CD14-positive monocyte (primary cell): Measurements from ENCODE around the gene NFS1. TPM values are rescaled to one million over a fixed set of nuclear protein-coding genes. Genes with fewer than 3 reads are reported as not detected.

Source experiments
- DNase-seq, 3 donors: peaks; one replicate each; pipeline ENCODE4 v3.0.0-alpha.2; 2011 to 2022
- H2AFZ ChIP-seq: 2 replicates; pipeline ENCODE4 v1.6.0; 2012; ENCODE audit warnings: mild to moderate bottlenecking, low read depth, low read length, inconsistent platforms; ENCODE audit not compliant: insufficient read depth, poor library complexity, severe bottlenecking
- H3K27ac ChIP-seq, 2 donors: 1 replicate in 1 of 2; 2 replicates in 1 of 2; pipeline ENCODE4 v1.5.1; 2012 to 2013; ENCODE audit warnings: low read length in 2 of 2, control low read depth in 1 of 2, inconsistent platforms in 1 of 2, low read depth in 1 of 2, mild to moderate bottlenecking in 1 of 2
- H3K27me3 ChIP-seq, 2 donors: one replicate each; pipeline versions ENCODE4 v1.6.0 to v1.6.1; 2011 to 2013; ENCODE audit warnings: low read length in 2 of 2; ENCODE audit not compliant: control insufficient read depth in 2 of 2, insufficient read depth in 2 of 2
- H3K36me3 ChIP-seq, 2 donors: replicated peaks in 1 of 2; 1 replicate in 1 of 2; 2 replicates in 1 of 2; pipeline versions ENCODE4 v1.5.1 to v1.6.1; 2012 to 2013; ENCODE audit warnings: low read length in 2 of 2, control low read depth in 1 of 2, inconsistent platforms in 1 of 2, mild to moderate bottlenecking in 1 of 2; ENCODE audit not compliant: insufficient read depth in 2 of 2, control insufficient read depth in 1 of 2
- H3K4me1 ChIP-seq, 2 donors: 1 replicate in 1 of 2; 2 replicates in 1 of 2; pipeline versions ENCODE4 v1.5.1 to v1.6.1; 2012 to 2013; ENCODE audit warnings: low read length in 2 of 2, control low read depth in 1 of 2, inconsistent platforms in 1 of 2, mild to moderate bottlenecking in 1 of 2, moderate library complexity in 1 of 2; ENCODE audit not compliant: insufficient read depth in 2 of 2, control insufficient read depth in 1 of 2
- H3K4me2 ChIP-seq: replicated peaks from 2 replicates; pipeline ENCODE3; 2012; ENCODE audit warnings: low read length, moderate library complexity, mild to moderate bottlenecking; ENCODE audit not compliant: poor library complexity, severe bottlenecking; ENCODE audit errors: extremely low read depth
- H3K4me3 ChIP-seq, 3 experiments: fragments of 200-600 bp in 1 of 3; sonication (generic) in 1 of 3; replicated peaks in 1 of 3; 1 replicate in 2 of 3; 2 replicates in 1 of 3; pipeline ENCODE4 v1.5.1; 2011 to 2013; ENCODE audit warnings: low read length in 3 of 3, mild to moderate bottlenecking in 3 of 3, control low read depth in 2 of 3, low read depth in 2 of 3, inconsistent platforms in 1 of 3, moderate library complexity in 1 of 3
- H3K79me2 ChIP-seq: 2 replicates; pipeline ENCODE4 v1.6.0; 2012; ENCODE audit warnings: mild to moderate bottlenecking, control low read depth, inconsistent platforms, low read length, moderate library complexity; ENCODE audit not compliant: insufficient read depth
- H3K9ac ChIP-seq: 2 replicates; pipeline ENCODE4 v1.6.0; 2017; ENCODE audit warnings: low read length, mild to moderate bottlenecking; ENCODE audit not compliant: insufficient read depth, poor library complexity, severe bottlenecking
- H3K9me3 ChIP-seq, 2 donors: replicated peaks in 1 of 2; 1 replicate in 1 of 2; 2 replicates in 1 of 2; pipeline versions ENCODE4 v1.5.1 to v1.6.1; 2012 to 2013; ENCODE audit warnings: low read length in 2 of 2, control low read depth in 1 of 2; ENCODE audit not compliant: control insufficient read depth in 1 of 2, insufficient read depth in 1 of 2
- H4K20me1 ChIP-seq: 2 replicates; pipeline ENCODE4 v1.6.0; 2012; ENCODE audit warnings: mild to moderate bottlenecking, low read length, control low read depth, moderate library complexity; ENCODE audit not compliant: insufficient read depth
- H3K27ac Mint-ChIP-seq, 7 donors: one replicate each; pipeline ENCODE4 v1.8.0; 2020; ENCODE audit warnings: mild to moderate bottlenecking in 7 of 7, mixed read lengths in 7 of 7, moderate library complexity in 6 of 7, inconsistent platforms in 2 of 7
- H3K27me3 Mint-ChIP-seq, 3 donors: one replicate each; pipeline ENCODE4 v1.8.0; 2021 to 2022; ENCODE audit warnings: low read depth in 3 of 3, mild to moderate bottlenecking in 3 of 3, mixed read lengths in 3 of 3, moderate library complexity in 3 of 3, inconsistent platforms in 1 of 3
- H3K36me3 Mint-ChIP-seq, 2 donors: one replicate each; pipeline ENCODE4 v1.8.0; 2020; ENCODE audit warnings: mixed read lengths in 2 of 2, inconsistent platforms in 1 of 2, mild to moderate bottlenecking in 1 of 2
- H3K4me1 Mint-ChIP-seq: one replicate; pipeline ENCODE4 v1.8.0; 2020; ENCODE audit warnings: mild to moderate bottlenecking, mixed read lengths
- H3K4me3 Mint-ChIP-seq, 2 donors: one replicate each; pipeline ENCODE4 v1.8.0; 2020; ENCODE audit warnings: mild to moderate bottlenecking in 2 of 2, mixed read lengths in 2 of 2, moderate library complexity in 1 of 2
- H3K9me3 Mint-ChIP-seq, 7 donors: one replicate each; pipeline ENCODE4 v1.8.0; 2020 to 2022; ENCODE audit warnings: mixed read lengths in 7 of 7, mild to moderate bottlenecking in 6 of 7, moderate library complexity in 6 of 7, inconsistent platforms in 2 of 7
- WGBS: methylation state at CpG from one replicate; pipeline ENCODE4 v1.1.5; 2013; ENCODE audit warnings: missing lambda C conversion rate; ENCODE audit not compliant: insufficient coverage; 5-methylcytosine and 5-hydroxymethylcytosine counted together
- intact Hi-C, 2 donors: fragments of 100-400 bp; cut with micrococcal nuclease; formaldehyde crosslinking; loops; one replicate each; pipeline versions ENCODE4 v1.15.0 to v1.15.1; 2023
- polyA plus RNA-seq, 3 donors: library from polyadenylated mRNA; depleted of rRNA in 1 of 3; unstranded in 2 of 3; stranded (reverse) in 1 of 3; fragments of 300-500 nt in 2 of 3; fragments of >200 nt in 1 of 3; fragmentation: Illumina TruSeq in 2 of 3; gene quantifications; 1 replicate in 2 of 3; 2 replicates in 1 of 3; pipeline ENCODE4 v1.2.3, GENCODE V29; 2012 to 2021
- small RNA-seq: library from RNA; depleted of rRNA; stranded (forward); fragments of <200 nt; gene quantifications from one replicate; pipeline ENCODE3, GENCODE V24; 2012; ENCODE audit warnings: low read depth; ENCODE audit not compliant: insufficient read length
- TF ChIP-seq, protein P1 (sequence below): fragments of 200-600 bp; IDR thresholded peaks from one replicate; pipeline ENCODE4 v1.8.0; 2022; ENCODE audit warnings: antibody characterized with exemption, mild to moderate bottlenecking

The NFS1 gene
- polyA plus RNA-seq, 3 donors, result 18.1 to 21.4 (median 19.2) TPM

- WGBS, result 11% methylated on average over 28 of the region's 35 CpGs
- H3K9ac ChIP-seq, result no peak overlapping the region
- peaks cover 16 to 32% of the 10 kb centered on the region in 2 donors for H3K27me3 ChIP-seq
- Mint-ChIP-seq H3K27ac (no peak overlapping the region), H3K9me3 (peaks cover 0 to 10% (median 4%) of the 10 kb centered on the region in 7 donors), H3K36me3 (peaks cover 5 to 13% of the 10 kb centered on the region in 2 donors), H3K4me1 (peaks cover 42% of the 10 kb centered on the region), H3K27me3 (peaks cover 39 to 48% (median 41%) of the 10 kb centered on the region in 3 donors), H3K4me3 (peak overlapping the region; percentile 80 to 97)
- peaks cover 0 to 5% of the 10 kb centered on the region in 2 donors for H3K9me3 ChIP-seq
- intact Hi-C loops, result loop anchor here (5.0 to 10.0 kb wide), 6 partner anchors 46 to 1626 kb away; partner anchors contain the start of genes ACSS2 (in 1 of the 2), CEP250 (in 1 of the 2), CPNE1 (in 1 of the 2) and PHF20 (in 1 of the 2)
- H3K4me2 ChIP-seq, result peak overlapping the region; percentile 86
- DNase-seq, result no peak
- TF ChIP-seq, protein P1, sequence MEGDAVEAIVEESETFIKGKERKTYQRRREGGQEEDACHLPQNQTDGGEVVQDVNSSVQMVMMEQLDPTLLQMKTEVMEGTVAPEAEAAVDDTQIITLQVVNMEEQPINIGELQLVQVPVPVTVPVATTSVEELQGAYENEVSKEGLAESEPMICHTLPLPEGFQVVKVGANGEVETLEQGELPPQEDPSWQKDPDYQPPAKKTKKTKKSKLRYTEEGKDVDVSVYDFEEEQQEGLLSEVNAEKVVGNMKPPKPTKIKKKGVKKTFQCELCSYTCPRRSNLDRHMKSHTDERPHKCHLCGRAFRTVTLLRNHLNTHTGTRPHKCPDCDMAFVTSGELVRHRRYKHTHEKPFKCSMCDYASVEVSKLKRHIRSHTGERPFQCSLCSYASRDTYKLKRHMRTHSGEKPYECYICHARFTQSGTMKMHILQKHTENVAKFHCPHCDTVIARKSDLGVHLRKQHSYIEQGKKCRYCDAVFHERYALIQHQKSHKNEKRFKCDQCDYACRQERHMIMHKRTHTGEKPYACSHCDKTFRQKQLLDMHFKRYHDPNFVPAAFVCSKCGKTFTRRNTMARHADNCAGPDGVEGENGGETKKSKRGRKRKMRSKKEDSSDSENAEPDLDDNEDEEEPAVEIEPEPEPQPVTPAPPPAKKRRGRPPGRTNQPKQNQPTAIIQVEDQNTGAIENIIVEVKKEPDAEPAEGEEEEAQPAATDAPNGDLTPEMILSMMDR, result no peak
- H3K4me3 ChIP-seq, result peak overlapping the region in 1 of 3 experiments; percentile 60
- H3K27ac ChIP-seq, result no peak overlapping the region
- H3K4me1 ChIP-seq, result peaks cover 36 to 47% of the 10 kb centered on the region in 2 donors
- peaks cover 0 to 7% of the 10 kb centered on the region in 2 donors for H3K36me3 ChIP-seq
- no peaks in the 10 kb centered on the region for H4K20me1 ChIP-seq
- H3K79me2 ChIP-seq, result no peaks in the 10 kb centered on the region
- H2AFZ ChIP-seq, result peak overlapping the region; percentile 66
Measured at GRCh38 chr20:35618263-35619131, 80.7 kb downstream of the NFS1 start.

Small RNA genes within 50 kb of the gene (small RNA-seq; reads per million reads assigned to genes)
- not detected for gene RNU6-759P

Other genes with a start within 250 kb of the NFS1 start
- 1 to 10 TPM in 2 of 3 donors, under 1 TPM in 1; 0.81 to 5.9 (median 1.2) TPM for gene CEP250, start 243.8 kb downstream of the NFS1 start, polyA plus RNA-seq
- gene C20orf173, start 169.7 kb downstream of the NFS1 start, polyA plus RNA-seq, result not detected
- 100 to 1,000 TPM; 128 to 371 (median 130) TPM for gene ERGIC3, start 157.3 kb downstream of the NFS1 start, polyA plus RNA-seq
- gene SPAG4, start 83.5 kb downstream of the NFS1 start, polyA plus RNA-seq, result under 1 TPM in 2 of 3 donors, not detected in 1; 0.12 to 0.51 TPM
- 100 to 1,000 TPM; 153 to 210 (median 167) TPM for gene CPNE1, start 34.5 kb downstream of the NFS1 start, polyA plus RNA-seq
- 10 to 100 TPM; 21.5 to 32.8 (median 30.4) TPM for gene RBM12, start 34.5 kb downstream of the NFS1 start, polyA plus RNA-seq
- gene ROMO1, start 53 bp upstream of the NFS1 start, polyA plus RNA-seq, result 100 to 1,000 TPM; 220 to 448 (median 352) TPM
- 100 to 1,000 TPM in 1 of 3 donors, 10 to 100 TPM in 2; 89.5 to 209 (median 98.0) TPM for gene RBM39, start 42.9 kb upstream of the NFS1 start, polyA plus RNA-seq
- 10 to 100 TPM; 54.7 to 78.2 (median 73.6) TPM for gene PHF20, start 72.7 kb upstream of the NFS1 start, polyA plus RNA-seq